ENCODE data around the gene MAEA. TPM values are rescaled to one million over a fixed set of nuclear protein-coding genes. Genes with fewer than 3 reads are reported as not detected.

The MAEA gene
- total and polyA plus RNA-seq, 9 of the 15 experiments (the other 6 are each of a cell fraction or from before 2014, with no cell fraction given): 2.1 to 86.5 (median 45.0) TPM

GRCh38 chr4:1288786-1289185 is 905 bp upstream of the MAEA start:
- Histone ChIP-seq H3K4me3 (peak overlapping the region; percentile 95), H3K9me1 (ENCODE audit: control insufficient read depth, insufficient read depth, low read length) (no peaks in the 10 kb centered on the region), H2AFZ (ENCODE audit: low read depth, low read length) (peak overlapping the region; percentile 83; the same call in 1 of the 2 replicates), H3K36me3 (ENCODE audit: control insufficient read depth, insufficient read depth, low read length) (peaks cover 29% of the 10 kb centered on the region; the same call in 2 of the 3 replicates), H3K79me2 (ENCODE audit: control insufficient read depth, insufficient read depth, low read length) (peaks cover 45% of the 10 kb centered on the region), H3K27me3 (ENCODE audit: control insufficient read depth in 2 of 2, insufficient read depth in 2 of 2, low read length in 2 of 2) (no peaks in the 10 kb centered on the region; a peak in 1 of 5 replicates), H4K20me1 (replicated peaks; ENCODE audit: control insufficient read depth, insufficient read depth, low read length) (peaks cover 30% of the 10 kb centered on the region), H3K9ac (ENCODE audit: insufficient read depth in 1 of 2, low read depth in 2 of 2, low read length in 2 of 2) (peak overlapping the region; percentile 88 to 92), H3K27ac (ENCODE audit: extremely low read depth, low read depth, low read length) (peak overlapping the region; percentile 88; the same call in 1 of the 3 replicates), H3K4me1 (replicated peaks in 1 of 2; ENCODE audit: control insufficient read depth in 2 of 2, insufficient read depth in 2 of 2, low read length in 2 of 2) (peaks cover 11 to 32% of the 10 kb centered on the region in 2 experiments; a peak in 4 of 5 replicates), H3K4me2 (ENCODE audit: insufficient read depth, low read length) (peak overlapping the region; percentile 80), H3K9me3 (replicated peaks; ENCODE audit: control insufficient read depth, insufficient read depth, low read depth, low read length) (0 out of 2 replicates have a peak, but pooled peaks cover 2% of the 10 kb centered on the region)
- 70% methylated on average over 7 of the region's 7 CpGs for WGBS (ENCODE audit: insufficient coverage, low coverage, missing lambda C conversion rate)
- ChIA-PET POLR2A (interaction anchor here (0.8 to 2.4 kb wide), 8 partner anchors 11 to 314 kb away, joined by 3 to 30 read pairs (median 4); partner anchors contain the start of gene UVSSA), CTCF (ENCODE audit: low intra/inter-chr PET ratio) (no interaction called here)
- FAIRE-seq: peak; percentile 71
- intact Hi-C loops (cut with micrococcal nuclease): loop anchor here (2.0 kb wide), 1 partner anchor 58 kb away; the partner anchor contains the start of gene UVSSA
- no peak for DNase-seq (ENCODE audit: extremely low read depth in 1 of 4, low spot score in 3 of 4)
- no TSS peak for BruUV-seq (replicated peaks)
- TF ChIP-seq SMARCB1 (IDR thresholded peaks at IDR 0.05; ENCODE audit: insufficient read length, low read depth) (no peak), SRSF1 (IDR thresholded peaks at IDR 0.05; ENCODE audit: low read depth, low read length) (no peak), SREBF2 (CRISPR knock-in tag; IDR thresholded peaks at IDR 0.05) (no peak), MTA3 (IDR thresholded peaks at IDR 0.05; ENCODE audit: borderline replicate concordance) (no peak), ATF6 (CRISPR knock-in tag; IDR thresholded peaks at IDR 0.05) (no peak), CBFA2T3 (IDR thresholded peaks at IDR 0.05) (no peak), COPS2 (conservative IDR thresholded peaks at IDR 0.05) (no peak), ETS2 (tag; IDR thresholded peaks at IDR 0.05; ENCODE audit: borderline replicate concordance, poor library complexity, severe bottlenecking) (no peak), TCFL5 (CRISPR knock-in tag; conservative IDR thresholded peaks at IDR 0.05) (no peak), MEF2D (tag; conservative IDR thresholded peaks at IDR 0.05; ENCODE audit: low read depth) (no peak), NCOA6 (IDR thresholded peaks at IDR 0.05) (no peak), RHOXF2B (CRISPR knock-in tag; conservative IDR thresholded peaks at IDR 0.05) (no peak), E2F4 (CRISPR knock-in tag; IDR thresholded peaks at IDR 0.05; ENCODE audit: low read depth) (no peak)
- TF ChIP-seq, protein P1, sequence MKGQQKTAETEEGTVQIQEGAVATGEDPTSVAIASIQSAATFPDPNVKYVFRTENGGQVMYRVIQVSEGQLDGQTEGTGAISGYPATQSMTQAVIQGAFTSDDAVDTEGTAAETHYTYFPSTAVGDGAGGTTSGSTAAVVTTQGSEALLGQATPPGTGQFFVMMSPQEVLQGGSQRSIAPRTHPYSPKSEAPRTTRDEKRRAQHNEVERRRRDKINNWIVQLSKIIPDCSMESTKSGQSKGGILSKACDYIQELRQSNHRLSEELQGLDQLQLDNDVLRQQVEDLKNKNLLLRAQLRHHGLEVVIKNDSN (CRISPR knock-in tag; IDR thresholded peaks at IDR 0.05): no peak
- TF ChIP-seq, protein P2, sequence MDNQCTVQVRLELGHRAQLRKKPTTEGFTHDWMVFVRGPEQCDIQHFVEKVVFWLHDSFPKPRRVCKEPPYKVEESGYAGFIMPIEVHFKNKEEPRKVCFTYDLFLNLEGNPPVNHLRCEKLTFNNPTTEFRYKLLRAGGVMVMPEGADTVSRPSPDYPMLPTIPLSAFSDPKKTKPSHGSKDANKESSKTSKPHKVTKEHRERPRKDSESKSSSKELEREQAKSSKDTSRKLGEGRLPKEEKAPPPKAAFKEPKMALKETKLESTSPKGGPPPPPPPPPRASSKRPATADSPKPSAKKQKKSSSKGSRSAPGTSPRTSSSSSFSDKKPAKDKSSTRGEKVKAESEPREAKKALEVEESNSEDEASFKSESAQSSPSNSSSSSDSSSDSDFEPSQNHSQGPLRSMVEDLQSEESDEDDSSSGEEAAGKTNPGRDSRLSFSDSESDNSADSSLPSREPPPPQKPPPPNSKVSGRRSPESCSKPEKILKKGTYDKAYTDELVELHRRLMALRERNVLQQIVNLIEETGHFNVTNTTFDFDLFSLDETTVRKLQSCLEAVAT (IDR thresholded peaks at IDR 0.05): no peak
- no peak for ATAC-seq
- in situ Hi-C loops (cut with MboI): no loop called here
